Endodermal cell (in vitro differentiated cells): ENCODE measurements around the gene SOX12. TPM values are rescaled to one million over a fixed set of nuclear protein-coding genes. Genes with fewer than 3 reads are reported as not detected.

Source experiments
- DNase-seq: peaks from one replicate; pipeline ENCODE4 v3.0.0-alpha.2; 2017
- H3K27ac ChIP-seq: 2 replicates; pipeline ENCODE4 v1.5.1; 2013; ENCODE audit warnings: mild to moderate bottlenecking, low read depth, low read length, moderate library complexity
- H3K27me3 ChIP-seq: 2 replicates; pipeline ENCODE4 v1.6.1; 2013; ENCODE audit warnings: mild to moderate bottlenecking, low read length, moderate library complexity; ENCODE audit not compliant: insufficient read depth, control insufficient read depth, poor library complexity, severe bottlenecking
- H3K36me3 ChIP-seq: 2 replicates; pipeline ENCODE4 v1.7.0; 2013; ENCODE audit warnings: mild to moderate bottlenecking, low read length, moderate library complexity; ENCODE audit not compliant: control insufficient read depth, insufficient read depth
- H3K4me1 ChIP-seq: one replicate; pipeline ENCODE4 v1.7.0; 2013; ENCODE audit warnings: low read length; ENCODE audit not compliant: control insufficient read depth, insufficient read depth
- H3K4me3 ChIP-seq: 2 replicates; pipeline ENCODE4 v1.5.1; 2013; ENCODE audit warnings: mild to moderate bottlenecking, low read length, moderate library complexity
- H3K9ac ChIP-seq: 2 replicates; pipeline ENCODE4 v1.6.1; 2013; ENCODE audit warnings: mild to moderate bottlenecking, low read length, moderate library complexity; ENCODE audit not compliant: poor library complexity, severe bottlenecking; ENCODE audit errors: extremely low read depth
- H3K9me3 ChIP-seq: 2 replicates; pipeline ENCODE4 v1.6.1; 2013; ENCODE audit warnings: mild to moderate bottlenecking, low read length, moderate library complexity; ENCODE audit not compliant: control insufficient read depth
- H3K27ac Mint-ChIP-seq: 2 replicates; pipeline ENCODE4 v1.8.0; 2020; ENCODE audit warnings: mixed read lengths
- H3K27me3 Mint-ChIP-seq: 2 replicates; pipeline ENCODE4 v1.8.0; 2021; ENCODE audit warnings: mild to moderate bottlenecking, mixed read lengths; ENCODE audit not compliant: insufficient read depth
- H3K36me3 Mint-ChIP-seq: 2 replicates; pipeline ENCODE4 v1.8.0; 2020; ENCODE audit warnings: low read depth, mixed read lengths
- H3K4me1 Mint-ChIP-seq: 2 replicates; pipeline ENCODE4 v1.8.0; 2020; ENCODE audit warnings: mixed read lengths
- H3K4me3 Mint-ChIP-seq: 2 replicates; pipeline ENCODE4 v1.8.0; 2020; ENCODE audit warnings: mild to moderate bottlenecking, moderate library complexity, mixed read lengths
- H3K9me3 Mint-ChIP-seq: 2 replicates; pipeline ENCODE4 v1.8.0; 2020; ENCODE audit warnings: mild to moderate bottlenecking, mixed read lengths
- CTCF ChIP-seq: fragments of 200-600 bp; sonication (generic); conservative IDR thresholded peaks from 2 replicates; pipeline ENCODE4 v1.5.0; 2021; ENCODE audit warnings: antibody characterized with exemption, mild to moderate bottlenecking
- WGBS, 2 experiments: methylation state at CpG; one replicate each; pipeline versions ENCODE4 v1.1.5 to v1.1.7; 2013; ENCODE audit warnings: missing lambda C conversion rate in 2 of 2, mixed read lengths in 1 of 2; ENCODE audit not compliant: insufficient coverage in 1 of 2, insufficient read length in 1 of 2; 5-methylcytosine and 5-hydroxymethylcytosine counted together
- total RNA-seq, 2 donors: library from RNA; stranded (reverse); fragmentation: NEBNext Ultra II Directional in 1 of 2; extraction: Animal tissue kit (Norgen Biotek cat#: 25700) in 1 of 2; gene quantifications; 2 replicates in 1 of 2; 3 replicates in 1 of 2; pipeline ENCODE4 v1.2.1, GENCODE V29; 2021

SOX12 gene
- total RNA-seq, 2 donors from 2014 or later, result 71.4 to 81.7 TPM

GRCh38 chr20:373171-373890, 48.0 kb downstream of the SOX12 start:
- H3K4me1 ChIP-seq, result no peaks in the 10 kb centered on the region
- peaks cover 5% of the 10 kb centered on the region for H3K4me1 Mint-ChIP-seq
- DNase-seq, result peak; percentile 67
- H3K9ac ChIP-seq, result no peak overlapping the region
- no peak overlapping the region for H3K27ac Mint-ChIP-seq
- H3K27ac ChIP-seq, result no peak overlapping the region
- no peak overlapping the region for H3K4me3 Mint-ChIP-seq
- no peaks in the 10 kb centered on the region for H3K36me3 Mint-ChIP-seq
- H3K9me3 ChIP-seq, result no peaks in the 10 kb centered on the region
- H3K9me3 Mint-ChIP-seq, result no peaks in the 10 kb centered on the region
- WGBS, 2 experiments, result 84 to 88% methylated on average over 4 to 9 of the region's 9 CpGs
- no peaks in the 10 kb centered on the region for H3K27me3 ChIP-seq
- H3K27me3 Mint-ChIP-seq, result peaks cover 23% of the 10 kb centered on the region
- H3K36me3 ChIP-seq, result no peaks in the 10 kb centered on the region
- no peak for TF ChIP-seq CTCF
- no peak overlapping the region for H3K4me3 ChIP-seq

- H3K4me3 ChIP-seq, result no peak overlapping the region
- DNase-seq, result no peak
- TF ChIP-seq CTCF, result no peak
- no peaks in the 10 kb centered on the region for H3K36me3 ChIP-seq
- Mint-ChIP-seq H3K36me3 (no peaks in the 10 kb centered on the region), H3K4me3 (no peak overlapping the region), H3K9me3 (no peaks in the 10 kb centered on the region), H3K27me3 (peaks cover 16% of the 10 kb centered on the region), H3K4me1 (peaks cover 5% of the 10 kb centered on the region), H3K27ac (no peak overlapping the region)
- H3K27me3 ChIP-seq, result no peaks in the 10 kb centered on the region
- no peak overlapping the region for H3K27ac ChIP-seq
- no peaks in the 10 kb centered on the region for H3K9me3 ChIP-seq
- H3K4me1 ChIP-seq, result no peaks in the 10 kb centered on the region
- H3K9ac ChIP-seq, result no peak overlapping the region
- WGBS, 2 experiments, result 93% methylated on average over 7 to 10 of the region's 10 CpGs
Observed at GRCh38 chr20:375265-375889, 50.0 kb downstream of the SOX12 start.

GRCh38 chr20:376089-376488, 50.7 kb downstream of the SOX12 start:
- Histone ChIP-seq H3K4me3 (no peak overlapping the region), H3K27ac (no peak overlapping the region), H3K9ac (no peak overlapping the region), H3K9me3 (no peaks in the 10 kb centered on the region), H3K36me3 (no peaks in the 10 kb centered on the region), H3K4me1 (no peaks in the 10 kb centered on the region), H3K27me3 (peaks cover 1% of the 10 kb centered on the region)
- Mint-ChIP-seq H3K4me1 (peaks cover 5% of the 10 kb centered on the region), H3K9me3 (no peaks in the 10 kb centered on the region), H3K27ac (no peak overlapping the region), H3K4me3 (no peak overlapping the region), H3K36me3 (no peaks in the 10 kb centered on the region), H3K27me3 (peaks cover 15% of the 10 kb centered on the region)
- no peak for DNase-seq
- 0 to 29% methylated on average over 1 to 2 of the region's 2 CpGs for WGBS, 2 experiments
- no peak for TF ChIP-seq CTCF
